ENCODE results near the gene SCFD2.

Gene SCFD2

DNA sequence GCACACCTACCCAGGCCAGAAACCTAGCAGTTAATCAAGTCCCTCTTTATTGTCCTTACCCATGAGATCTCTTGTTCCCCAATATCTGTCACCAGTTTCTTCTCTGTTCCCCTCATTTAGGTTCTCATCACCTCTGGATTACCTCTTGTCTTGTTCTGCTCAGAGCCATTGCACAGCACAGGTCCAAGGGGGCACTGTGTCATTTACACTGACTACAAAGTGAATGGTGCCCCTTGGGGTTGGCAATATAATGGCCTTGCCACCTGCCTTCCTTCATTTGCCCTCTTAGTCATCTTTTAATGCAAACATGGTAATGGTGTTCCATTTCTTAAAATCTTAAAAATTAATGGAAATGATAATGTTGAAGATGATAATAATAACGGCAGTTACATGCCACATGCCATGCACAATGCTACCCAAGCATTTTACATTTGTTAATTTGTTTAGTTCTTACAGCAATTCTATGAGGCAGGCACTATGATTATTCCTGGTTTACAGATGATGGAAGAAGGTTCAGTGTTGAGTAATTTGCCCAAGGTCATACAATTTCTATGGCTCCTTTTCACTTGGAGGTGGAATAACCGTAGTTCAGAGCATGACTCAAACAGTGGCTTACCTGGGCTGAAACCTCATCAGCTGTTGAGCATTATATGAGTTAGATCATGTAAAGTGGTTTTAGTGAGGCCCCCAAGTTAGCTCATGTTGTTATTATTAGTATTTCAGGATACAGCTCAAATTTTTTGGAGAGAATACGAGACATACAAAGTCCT, 385.9 kb downstream of the SCFD2 start:
- DNase-seq, result no peak

DNA sequence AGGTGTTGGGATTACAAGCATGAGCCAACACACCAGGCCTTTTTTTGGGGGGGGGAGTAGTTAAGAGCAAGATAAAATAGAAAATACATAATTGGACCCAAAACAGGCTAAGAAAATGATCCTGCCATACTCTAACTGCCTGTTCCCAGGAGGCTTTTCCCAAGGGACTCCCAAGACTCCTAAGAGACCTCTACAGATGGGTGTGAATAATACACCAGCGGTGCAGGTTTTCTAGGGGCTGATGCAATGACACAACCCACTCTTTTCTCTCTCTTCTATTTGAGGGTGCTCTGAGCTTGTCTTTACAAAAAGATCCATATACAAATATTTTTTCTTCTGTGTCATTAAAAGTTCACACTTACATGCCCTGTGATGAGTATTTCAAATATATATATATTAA, 386.8 kb downstream of the SCFD2 start:
- no peak for DNase-seq

DNA sequence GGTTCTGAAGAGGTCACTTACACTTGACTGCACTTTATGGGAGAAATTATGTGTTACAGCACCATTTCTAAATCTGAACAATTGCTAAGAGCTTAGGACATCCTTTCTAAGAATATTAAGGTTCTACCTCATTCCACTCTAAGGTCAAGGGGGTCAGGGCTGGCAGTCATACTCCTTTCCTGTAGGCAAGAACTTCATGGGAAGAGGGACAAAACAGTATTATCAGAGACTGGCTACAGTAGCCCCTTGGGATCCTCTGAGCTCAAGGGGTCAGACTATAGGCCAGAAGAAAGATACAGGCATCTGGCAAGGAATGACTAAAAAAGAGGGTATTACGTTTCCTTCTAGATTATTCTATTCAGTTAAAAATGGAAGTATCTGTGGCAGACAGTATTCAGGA, 388.6 kb downstream of the SCFD2 start:
- DNase-seq, result no peak

DNA sequence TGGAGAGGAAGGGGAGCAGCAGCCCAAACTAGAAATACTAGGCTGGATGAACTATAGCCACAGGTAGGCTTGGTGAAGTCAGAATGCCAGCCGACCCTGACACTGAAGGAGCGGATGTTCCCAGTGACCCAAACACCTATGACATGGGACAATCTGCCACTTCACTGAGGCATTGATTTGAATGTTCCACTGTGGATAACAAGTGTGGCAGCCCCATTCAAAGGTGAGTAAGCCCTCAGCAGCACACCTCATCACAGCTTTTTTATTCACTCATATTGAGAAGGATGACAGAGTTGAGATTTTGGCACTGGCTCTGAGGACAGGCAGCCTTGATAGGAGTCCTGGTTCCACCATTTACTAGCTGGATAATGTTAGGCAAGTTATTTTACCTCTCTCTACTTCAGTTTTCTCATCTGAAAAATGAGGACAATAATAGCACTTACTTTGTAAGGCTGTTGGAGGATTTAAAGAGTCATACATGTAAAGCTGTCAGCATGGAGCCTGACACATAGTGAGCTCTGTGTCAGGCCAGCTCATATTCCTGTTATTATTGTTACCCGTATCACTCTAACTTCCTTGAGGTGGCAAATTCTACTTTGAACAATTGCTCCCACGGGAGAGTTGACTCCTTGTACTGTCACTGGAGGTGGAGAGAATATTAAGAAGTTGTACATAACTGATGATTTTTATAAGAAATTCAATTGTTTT, 389.2 kb downstream of the SCFD2 start:
- no peak for DNase-seq

DNA sequence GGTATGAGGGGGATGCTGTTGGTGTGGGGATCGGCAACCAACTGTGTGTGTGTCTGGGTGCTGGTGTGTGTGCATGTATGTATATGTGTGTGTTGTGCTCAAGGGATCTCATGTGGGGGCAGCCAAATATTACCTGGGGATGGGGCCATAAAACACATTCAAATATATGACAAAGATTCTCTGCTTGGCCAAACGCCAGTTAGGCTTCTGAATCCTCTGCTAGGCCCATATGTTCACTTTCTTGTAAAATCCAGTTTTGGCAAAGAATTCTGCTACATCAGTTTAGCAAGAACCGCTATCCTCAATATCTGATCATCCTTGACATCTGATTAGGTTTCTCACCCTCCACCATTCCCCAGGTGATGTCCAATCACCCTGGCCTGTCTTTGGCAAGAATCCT, 397.2 kb downstream of the SCFD2 start:
- DNase-seq, result no peak

DNA sequence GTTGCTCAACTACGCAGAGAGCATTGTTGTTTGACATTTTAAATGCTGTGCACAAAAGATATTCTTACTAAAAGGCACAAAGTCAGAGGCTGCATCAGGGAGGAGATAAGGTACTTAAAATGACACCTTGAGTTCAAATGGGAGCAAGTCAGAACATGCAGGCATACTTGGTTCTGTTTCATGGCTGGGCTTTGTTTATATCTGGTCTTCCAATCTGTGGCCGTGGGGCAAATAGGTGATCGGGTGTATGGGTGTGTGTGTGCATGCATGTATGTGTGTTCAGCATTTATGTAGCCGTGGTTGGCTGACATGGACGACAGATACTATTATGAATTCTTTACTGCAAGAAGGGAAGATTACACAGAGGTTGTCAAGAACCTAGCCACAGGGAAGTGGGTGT, 397.6 kb downstream of the SCFD2 start:
- DNase-seq, result no peak

DNA sequence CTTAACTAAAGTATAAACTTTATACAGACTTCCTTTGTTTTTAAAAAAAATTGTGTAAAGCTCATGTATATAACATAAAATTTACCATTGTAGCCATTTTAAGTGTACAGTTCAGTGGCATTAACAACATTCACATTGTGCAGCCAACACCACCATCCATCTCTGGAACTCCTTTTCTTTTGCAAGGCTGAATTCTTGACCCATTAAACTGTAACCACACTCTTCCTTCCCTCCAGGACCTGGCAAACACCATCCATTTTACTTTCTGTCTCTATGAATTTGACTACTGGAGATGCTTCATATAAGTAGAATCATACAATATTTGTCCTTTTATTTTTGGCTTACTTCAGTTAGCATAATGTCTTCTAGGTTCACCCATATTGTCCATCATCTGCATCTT, 399.1 kb downstream of the SCFD2 start:
- DNase-seq, result no peak

DNA sequence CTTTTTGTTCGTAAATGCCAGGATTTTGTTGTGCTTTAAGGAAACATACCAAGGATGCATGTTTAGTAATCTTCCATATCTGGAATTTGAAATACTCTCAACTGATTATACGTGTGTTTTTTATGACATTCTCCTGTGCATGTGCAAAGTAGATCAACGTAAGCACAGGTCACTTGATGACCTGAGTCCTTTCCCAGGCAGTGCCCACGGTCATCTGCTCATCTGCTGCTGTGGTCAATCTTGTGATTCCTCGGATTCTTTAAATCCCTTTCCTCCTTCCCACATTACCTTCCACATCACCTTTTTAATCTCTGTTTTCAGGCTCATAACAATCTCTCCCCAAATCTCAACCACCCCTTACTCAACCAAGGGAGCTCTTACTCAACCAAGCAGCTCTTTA, 399.7 kb downstream of the SCFD2 start:
- DNase-seq, result no peak

DNA sequence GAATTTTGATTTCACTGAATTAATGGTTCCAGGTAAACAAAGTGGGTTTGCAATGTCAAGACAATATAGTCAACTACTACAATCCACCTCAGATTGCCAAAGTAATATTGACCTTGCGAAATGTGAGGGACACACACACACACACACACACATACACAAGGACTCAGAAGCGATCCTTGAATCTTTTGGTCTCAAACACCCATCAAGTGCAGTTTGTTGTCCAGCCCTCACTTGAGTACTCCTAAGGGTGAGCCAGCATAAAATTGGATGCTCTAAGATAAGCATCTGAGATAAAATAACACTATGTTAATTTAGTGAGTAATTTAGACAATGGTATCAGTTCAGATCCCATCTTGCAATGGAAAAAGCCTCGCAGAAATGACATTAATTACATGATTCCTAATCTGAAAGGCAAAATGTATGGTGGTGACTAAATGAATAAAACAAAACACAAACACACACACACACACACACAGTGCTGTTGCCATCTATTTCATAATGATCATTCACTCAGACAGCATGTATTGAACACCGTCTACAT, 401.2 kb downstream of the SCFD2 start:
- DNase-seq, result no peak

DNA sequence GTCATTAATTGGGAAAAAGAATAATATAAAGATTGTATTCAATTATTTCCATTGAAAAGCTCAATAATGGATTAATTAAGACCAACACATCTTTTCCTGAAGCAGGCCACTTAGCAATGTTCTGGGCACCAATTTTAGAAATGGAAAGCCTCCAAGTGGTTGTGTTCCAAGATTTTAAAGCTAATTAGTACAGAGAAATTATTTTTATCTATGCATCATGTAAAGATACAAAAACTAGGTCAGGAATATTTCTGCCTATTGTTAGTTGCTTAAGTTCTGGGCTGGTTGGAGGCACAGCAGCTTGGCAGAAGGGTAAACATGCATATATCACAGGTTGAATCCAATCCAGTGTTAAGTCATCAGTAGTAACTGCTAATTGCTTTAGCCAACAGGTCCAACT, 401.9 kb downstream of the SCFD2 start:
- DNase-seq, result no peak

DNA sequence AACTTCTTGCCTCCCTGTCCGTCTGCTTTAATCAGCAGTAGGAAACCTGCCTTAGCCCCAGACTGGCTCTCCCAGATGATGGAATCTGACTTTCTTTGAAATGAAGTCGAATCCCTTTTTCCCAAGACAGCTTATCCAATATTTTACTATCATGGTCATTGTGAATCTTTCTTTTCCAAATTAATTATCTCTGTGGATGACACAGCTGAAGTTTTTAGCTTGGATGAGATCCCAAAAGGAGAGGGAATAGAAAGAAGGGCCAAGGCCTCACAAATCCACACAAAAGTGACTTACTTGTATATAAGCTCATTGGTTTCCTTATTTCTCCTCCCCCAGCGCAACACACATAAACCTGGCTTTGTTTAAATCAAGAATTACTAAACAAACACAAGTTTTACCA, 403.1 kb downstream of the SCFD2 start:
- DNase-seq, result no peak

DNA sequence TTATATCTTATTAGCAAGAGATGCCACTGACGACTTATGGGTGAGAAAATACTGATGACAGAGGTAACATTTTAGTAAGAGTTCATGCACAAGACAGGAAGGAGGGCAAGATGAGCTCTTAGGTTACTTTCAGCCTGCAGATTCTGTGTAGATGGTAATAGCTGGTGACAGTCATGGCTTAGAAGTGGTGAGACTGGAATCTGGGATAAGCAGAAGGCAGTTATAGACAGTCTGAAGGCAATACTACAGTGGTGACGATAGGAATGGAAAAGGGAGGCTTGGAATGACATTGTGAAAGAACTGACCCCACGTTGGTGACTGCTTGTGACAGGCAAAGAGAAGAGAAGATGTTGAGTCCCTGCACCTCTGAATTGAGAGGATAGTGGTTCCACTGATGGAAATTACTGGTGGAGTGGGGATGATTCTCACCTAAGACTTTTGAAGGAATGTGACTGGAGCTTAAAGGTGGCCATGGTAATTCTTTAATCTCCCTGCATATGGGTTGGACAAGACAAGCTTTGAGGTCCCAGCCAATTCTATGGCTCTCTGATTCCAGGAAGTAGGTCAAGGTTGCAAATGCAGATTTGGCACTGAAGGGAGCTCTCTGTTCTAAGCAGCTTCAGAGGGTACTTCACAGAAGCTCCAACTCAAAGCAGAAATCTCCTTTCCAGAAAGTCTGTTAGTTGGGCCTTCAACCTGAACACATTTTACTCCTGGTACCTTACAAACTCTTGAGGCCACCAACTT, 404.0 kb downstream of the SCFD2 start:
- no peak for DNase-seq

DNA sequence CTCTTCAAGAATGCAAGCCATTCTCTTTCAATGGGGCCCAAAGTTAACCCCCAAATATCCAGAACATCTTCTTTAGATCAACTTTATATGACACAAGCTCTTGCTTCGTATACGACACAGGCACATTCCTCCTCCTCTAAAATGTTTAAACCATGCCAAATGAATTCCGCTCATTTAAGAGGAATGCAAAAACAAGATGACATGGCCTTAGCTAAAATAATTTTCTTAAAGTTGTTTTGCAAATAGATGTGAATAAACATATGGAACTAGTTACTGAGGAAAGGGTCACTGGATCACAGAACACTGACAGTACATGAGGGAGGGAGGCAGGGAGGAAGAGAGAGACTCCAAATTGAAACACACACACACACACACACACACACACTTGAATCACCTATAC, 406.3 kb downstream of the SCFD2 start:
- DNase-seq, result no peak

DNA sequence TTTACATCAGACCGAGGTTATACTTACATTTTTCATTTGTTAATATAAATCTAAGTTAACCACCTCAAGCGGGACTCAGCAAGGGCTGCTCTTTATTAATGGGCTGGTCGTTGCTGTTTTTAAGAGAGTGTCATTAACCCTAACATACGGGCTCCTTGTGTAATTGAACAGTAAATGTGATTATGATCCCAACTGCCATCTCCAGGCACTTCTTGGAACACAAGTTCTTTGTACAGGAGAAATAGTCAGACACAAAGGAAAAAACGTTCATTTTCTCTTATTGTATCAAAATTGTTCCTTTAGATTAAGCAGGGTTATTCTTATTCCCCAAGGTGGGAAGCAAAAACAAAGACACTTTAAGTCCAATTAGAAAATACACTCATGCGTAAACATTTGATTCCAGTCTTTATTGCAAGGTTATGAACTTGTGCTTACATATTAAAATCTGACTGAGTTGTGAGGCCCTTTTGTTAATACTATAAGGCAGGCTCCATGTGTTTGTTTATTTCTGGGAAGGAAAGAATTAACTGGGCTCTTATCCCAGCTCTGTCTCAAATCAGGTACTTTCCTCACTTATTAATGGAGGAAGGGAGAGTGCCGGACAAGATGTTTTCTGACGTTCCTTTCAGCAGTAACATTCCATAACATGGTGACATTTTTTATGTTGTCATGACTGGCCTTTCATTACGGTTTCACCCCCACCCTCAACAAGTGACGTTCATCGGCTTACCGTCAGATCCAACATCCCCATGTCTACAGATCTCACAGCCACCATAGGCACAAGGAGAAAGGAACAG, 407.8 kb downstream of the SCFD2 start:
- DNase-seq, result no peak

DNA sequence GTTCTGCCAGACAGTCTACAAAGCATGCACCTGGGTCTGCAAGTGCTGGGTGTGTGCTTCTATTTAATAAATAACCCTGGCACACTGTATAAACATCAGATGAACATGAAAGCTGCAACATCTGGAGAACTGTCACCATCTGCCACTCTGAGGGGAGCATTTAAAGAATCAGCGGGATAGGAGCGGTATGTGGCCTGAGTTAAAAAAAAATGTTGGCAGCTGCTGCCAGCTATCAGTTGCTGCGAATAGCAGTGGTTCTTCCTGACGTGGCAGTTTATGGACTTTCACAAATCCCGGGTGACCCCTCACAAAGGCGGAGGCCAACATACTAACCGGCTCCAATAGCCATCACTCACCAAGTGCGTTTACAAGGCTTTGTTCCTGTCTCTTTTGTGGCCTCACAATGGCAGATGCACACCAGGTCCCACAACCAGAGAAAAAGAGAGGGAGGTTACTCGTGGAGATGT, 408.6 kb downstream of the SCFD2 start:
- DNase-seq, result no peak

DNA sequence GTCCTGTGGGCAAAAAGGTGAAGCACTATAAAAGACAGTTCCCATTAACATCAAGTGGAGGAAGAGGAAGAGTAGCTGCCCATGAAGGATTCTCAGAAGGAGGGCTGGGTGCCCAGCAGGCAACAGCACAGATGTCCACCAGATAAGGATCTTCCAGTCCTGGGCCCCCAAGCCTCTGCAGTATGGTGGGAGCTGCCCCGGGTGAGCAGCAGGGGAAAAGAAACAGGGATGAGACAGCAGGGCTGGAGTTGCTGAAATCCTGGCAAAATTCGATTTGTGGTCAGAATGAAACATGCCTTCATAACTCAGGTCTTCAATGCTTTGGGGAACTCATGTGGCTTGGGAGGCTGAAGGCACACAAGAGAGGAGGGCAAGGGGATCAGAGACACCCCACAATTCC, 409.2 kb downstream of the SCFD2 start:
- DNase-seq, result no peak

DNA sequence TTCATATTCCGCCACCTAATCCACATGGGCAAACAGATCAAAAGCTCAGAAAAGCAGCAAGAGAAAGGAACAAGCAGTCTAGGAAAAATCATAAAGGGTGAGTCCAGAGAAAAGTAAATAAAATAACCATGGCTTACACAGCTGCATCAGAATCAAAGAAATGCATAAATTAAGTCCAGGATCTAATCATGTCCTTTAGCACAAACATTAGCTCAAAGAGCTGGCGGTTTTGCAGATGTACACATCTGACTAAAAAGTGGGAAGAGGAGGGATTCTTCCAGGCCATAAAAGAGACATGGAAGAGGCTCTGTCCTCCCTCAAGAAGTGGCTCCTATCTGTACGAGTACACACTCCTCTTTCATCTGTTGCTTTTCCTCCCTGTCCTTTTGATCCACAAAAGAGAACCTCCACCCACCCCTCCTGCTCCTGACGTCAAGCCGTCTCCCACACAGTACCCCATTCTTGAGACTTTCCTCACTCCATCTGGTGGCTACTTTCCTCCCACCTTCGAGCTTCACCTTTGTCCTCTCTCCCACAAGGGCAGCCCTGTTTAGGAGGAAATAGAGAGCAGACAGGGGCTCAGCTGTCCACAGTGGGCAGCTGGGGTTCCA, 411.2 kb downstream of the SCFD2 start:
- no peak for DNase-seq

DNA sequence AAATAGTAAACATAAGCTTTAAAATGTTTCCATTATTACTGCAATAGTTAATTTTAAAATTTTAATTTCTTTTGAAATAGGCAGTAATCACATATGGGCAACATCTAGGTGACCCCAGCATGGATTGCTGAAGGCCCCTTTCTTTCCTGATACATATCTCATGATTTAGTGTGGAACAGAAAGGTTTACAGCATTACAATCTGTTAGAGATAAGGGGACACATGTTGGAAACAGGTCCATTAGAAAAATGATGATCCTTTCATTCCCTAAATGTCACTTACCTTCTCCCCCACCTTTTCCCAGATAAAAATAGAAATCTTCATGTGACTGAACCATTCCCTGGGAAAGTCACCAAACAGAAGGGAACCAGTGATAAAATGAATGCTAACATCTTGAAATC, 413.3 kb downstream of the SCFD2 start:
- DNase-seq, result no peak

DNA sequence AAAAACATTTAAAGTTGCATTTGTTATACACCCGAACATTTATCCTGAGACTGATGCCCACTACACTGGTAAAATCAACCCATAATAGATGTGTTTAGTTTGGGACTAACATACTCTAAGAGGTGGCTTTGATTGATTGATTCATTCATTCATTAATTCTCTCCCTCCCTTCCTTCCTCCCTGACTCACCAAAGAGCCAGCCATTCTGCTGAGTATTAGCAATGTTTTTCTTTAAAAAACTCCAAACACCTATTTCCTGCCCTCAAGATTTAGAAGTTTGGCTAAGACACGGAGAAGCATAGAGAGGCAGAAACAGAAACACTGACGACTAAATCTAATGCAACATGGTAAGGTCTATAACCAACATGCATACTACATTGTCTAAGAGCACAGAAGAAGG, 414.8 kb downstream of the SCFD2 start:
- no peak for DNase-seq

DNA sequence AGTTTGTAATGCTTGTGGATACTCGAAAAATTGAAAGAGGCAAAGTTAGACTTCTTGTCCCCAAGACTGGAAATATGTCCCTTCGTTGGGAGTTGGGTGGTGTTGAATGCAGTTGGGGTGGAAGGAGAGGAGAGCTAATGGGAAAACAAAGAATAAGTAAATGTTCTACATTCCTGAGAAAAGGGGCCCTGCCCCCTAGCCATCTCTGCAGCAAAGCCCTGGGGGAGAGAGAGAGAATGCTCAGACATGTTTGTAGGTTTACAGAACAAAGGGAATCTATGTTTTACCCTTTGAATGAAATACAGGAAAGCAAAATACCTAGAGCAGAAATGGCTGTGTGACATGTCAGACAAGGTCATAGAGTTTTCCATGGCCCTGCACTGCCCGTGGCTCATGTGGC, 415.6 kb downstream of the SCFD2 start:
- DNase-seq, result no peak

DNA sequence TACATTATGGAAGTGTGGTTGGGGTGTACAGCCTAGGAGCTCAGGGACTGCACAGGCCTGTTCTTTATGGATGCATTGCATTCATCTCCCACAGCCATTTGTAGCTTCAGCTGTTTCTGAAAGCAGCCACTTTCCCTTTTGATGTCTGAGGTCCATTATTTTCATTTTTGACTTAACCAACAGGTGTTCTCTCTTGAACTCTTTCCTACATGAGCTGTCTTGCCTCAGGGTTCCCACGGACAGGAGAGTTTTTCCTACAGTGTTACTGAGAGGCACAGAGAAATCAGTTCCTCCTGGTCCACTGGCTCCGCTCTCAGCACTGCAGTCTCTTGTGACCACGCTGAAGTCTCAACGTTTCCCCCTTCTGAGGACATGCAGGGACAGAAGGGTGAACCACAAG, 416.5 kb downstream of the SCFD2 start:
- no peak for DNase-seq

DNA sequence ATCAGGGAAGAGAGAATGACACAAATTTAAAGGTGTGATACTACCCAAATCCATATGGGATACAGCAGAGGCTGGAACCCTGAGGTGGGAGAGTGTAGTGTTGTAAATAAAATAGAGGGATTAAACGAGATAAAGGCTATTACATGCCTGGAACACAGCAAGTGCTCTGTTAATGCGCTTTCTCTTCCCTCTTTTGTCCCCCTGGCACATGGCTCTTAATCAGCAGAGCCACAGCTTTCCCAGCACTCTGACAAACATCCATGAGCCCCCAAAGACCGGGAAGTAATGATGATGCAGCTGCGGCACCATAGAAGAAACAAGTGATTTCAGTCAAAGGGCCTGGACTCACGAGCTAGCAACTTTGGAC, 417.8 kb downstream of the SCFD2 start:
- DNase-seq, result no peak

Measured in hematopoietic multipotent progenitor cell treated with erythropoietin and hydrocortisone succinate and interleukin-3 and kit ligand, for 6 days (in vitro differentiated cells).